HEK293 (cell line): ENCODE results near the gene LILRB3.

Source experiments
- FEZF1 ChIP-seq: fragments of 450-650 bp; formaldehyde crosslinking; IDR thresholded peaks from 2 replicates; pipeline ENCODE4 v1.5.1; 2016; ENCODE audit warnings: missing biosample characterization, missing genetic modification characterization
- GFI1B ChIP-seq: fragments of 450-650 bp; formaldehyde crosslinking; IDR thresholded peaks from 2 replicates; pipeline ENCODE4 v1.5.1; 2016; ENCODE audit warnings: missing biosample characterization, missing genetic modification characterization
- INSM2 ChIP-seq: fragments of 450-650 bp; formaldehyde crosslinking; IDR thresholded peaks from 2 replicates; pipeline ENCODE4 v1.5.1; 2016; ENCODE audit warnings: missing biosample characterization, missing genetic modification characterization
- MYNN ChIP-seq: fragments of 450-650 bp; formaldehyde crosslinking; IDR thresholded peaks from 2 replicates; pipeline ENCODE4 v1.5.1; 2016; ENCODE audit warnings: missing biosample characterization, missing genetic modification characterization, borderline replicate concordance
- PRDM4 ChIP-seq: fragments of 450-650 bp; formaldehyde crosslinking; IDR thresholded peaks from 2 replicates; pipeline ENCODE4 v1.5.1; 2017; ENCODE audit warnings: missing biosample characterization, missing genetic modification characterization
- TCF7L2 ChIP-seq: IDR thresholded peaks from 2 replicates; pipeline ENCODE4 v1.6.1; 2011; ENCODE audit warnings: low read depth, mild to moderate bottlenecking, inconsistent platforms, low read length, moderate library complexity, borderline replicate concordance
- ZBTB20 ChIP-seq: fragments of 450-650 bp; formaldehyde crosslinking; IDR thresholded peaks from 2 replicates; pipeline ENCODE4 v1.5.1; 2016; ENCODE audit warnings: missing biosample characterization, missing genetic modification characterization
- ZIC2 ChIP-seq: fragments of 450-650 bp; formaldehyde crosslinking; IDR thresholded peaks from 2 replicates; pipeline ENCODE4 v1.5.1; 2016; ENCODE audit warnings: missing biosample characterization, missing genetic modification characterization
- ZNF221 ChIP-seq: fragments of 450-650 bp; formaldehyde crosslinking; IDR thresholded peaks from 2 replicates; pipeline ENCODE4 v1.5.1; 2017; ENCODE audit warnings: missing biosample characterization, missing genetic modification characterization, borderline replicate concordance
- ZNF239 ChIP-seq: fragments of 450-650 bp; formaldehyde crosslinking; IDR thresholded peaks from 2 replicates; pipeline ENCODE4 v1.5.1; 2016; ENCODE audit warnings: missing biosample characterization, missing genetic modification characterization
- ZNF311 ChIP-seq: fragments of 450-650 bp; formaldehyde crosslinking; IDR thresholded peaks from 2 replicates; pipeline ENCODE4 v1.5.1; 2017; ENCODE audit warnings: missing biosample characterization, missing genetic modification characterization, borderline replicate concordance
- ZNF404 ChIP-seq: fragments of 450-650 bp; formaldehyde crosslinking; IDR thresholded peaks from 2 replicates; pipeline ENCODE4 v1.5.1; 2017; ENCODE audit warnings: missing biosample characterization, missing genetic modification characterization
- ZNF426 ChIP-seq: fragments of 450-650 bp; formaldehyde crosslinking; IDR thresholded peaks from 2 replicates; pipeline ENCODE4 v1.5.1; 2017; ENCODE audit warnings: missing biosample characterization, missing genetic modification characterization, mild to moderate bottlenecking, inconsistent platforms, moderate library complexity
- ZNF433 ChIP-seq: fragments of 450-650 bp; formaldehyde crosslinking; IDR thresholded peaks from 2 replicates; pipeline ENCODE4 v1.5.1; 2016; ENCODE audit warnings: missing biosample characterization, missing genetic modification characterization, low read depth
- ZNF558 ChIP-seq: fragments of 450-650 bp; formaldehyde crosslinking; IDR thresholded peaks from 2 replicates; pipeline ENCODE4 v1.5.1; 2016; ENCODE audit warnings: missing biosample characterization, missing genetic modification characterization
- ZNF561 ChIP-seq: fragments of 450-650 bp; IDR thresholded peaks from 2 replicates; pipeline ENCODE4 v1.5.1; 2018; ENCODE audit warnings: missing biosample characterization, missing genetic modification characterization, borderline replicate concordance
- ZNF639 ChIP-seq: fragments of 450-650 bp; formaldehyde crosslinking; IDR thresholded peaks from 2 replicates; pipeline ENCODE4 v1.5.1; 2016; ENCODE audit warnings: missing biosample characterization, missing genetic modification characterization
- ZNF645 ChIP-seq: fragments of 450-650 bp; formaldehyde crosslinking; IDR thresholded peaks from 2 replicates; pipeline ENCODE4; 2016; ENCODE audit warnings: missing biosample characterization, missing genetic modification characterization
- ZNF658 ChIP-seq: fragments of 450-650 bp; formaldehyde crosslinking; IDR thresholded peaks from 2 replicates; pipeline ENCODE4; 2016; ENCODE audit warnings: missing biosample characterization, missing genetic modification characterization
- ZNF704 ChIP-seq: fragments of 450-650 bp; formaldehyde crosslinking; IDR thresholded peaks from 2 replicates; pipeline ENCODE4 v1.5.1; 2016; ENCODE audit warnings: missing biosample characterization, missing genetic modification characterization
- ZSCAN16 ChIP-seq: fragments of 450-650 bp; formaldehyde crosslinking; IDR thresholded peaks from 2 replicates; pipeline ENCODE4 v1.5.1; 2016; ENCODE audit warnings: missing biosample characterization, missing genetic modification characterization
- ZSCAN4 ChIP-seq: fragments of 450-650 bp; formaldehyde crosslinking; IDR thresholded peaks from 2 replicates; pipeline ENCODE4 v1.5.1; 2017; ENCODE audit warnings: missing biosample characterization, missing genetic modification characterization
- TF ChIP-seq, protein P1 (sequence below): fragments of 450-650 bp; formaldehyde crosslinking; IDR thresholded peaks from 2 replicates; pipeline ENCODE4 v1.5.1; 2016; ENCODE audit warnings: missing biosample characterization, missing genetic modification characterization, low read depth
- TF ChIP-seq, protein P2 (sequence below): fragments of 450-650 bp; formaldehyde crosslinking; conservative IDR thresholded peaks from 2 replicates; pipeline ENCODE4 v1.5.1; 2016; ENCODE audit warnings: low read depth, missing biosample characterization, missing genetic modification characterization

LILRB3 gene

DNA sequence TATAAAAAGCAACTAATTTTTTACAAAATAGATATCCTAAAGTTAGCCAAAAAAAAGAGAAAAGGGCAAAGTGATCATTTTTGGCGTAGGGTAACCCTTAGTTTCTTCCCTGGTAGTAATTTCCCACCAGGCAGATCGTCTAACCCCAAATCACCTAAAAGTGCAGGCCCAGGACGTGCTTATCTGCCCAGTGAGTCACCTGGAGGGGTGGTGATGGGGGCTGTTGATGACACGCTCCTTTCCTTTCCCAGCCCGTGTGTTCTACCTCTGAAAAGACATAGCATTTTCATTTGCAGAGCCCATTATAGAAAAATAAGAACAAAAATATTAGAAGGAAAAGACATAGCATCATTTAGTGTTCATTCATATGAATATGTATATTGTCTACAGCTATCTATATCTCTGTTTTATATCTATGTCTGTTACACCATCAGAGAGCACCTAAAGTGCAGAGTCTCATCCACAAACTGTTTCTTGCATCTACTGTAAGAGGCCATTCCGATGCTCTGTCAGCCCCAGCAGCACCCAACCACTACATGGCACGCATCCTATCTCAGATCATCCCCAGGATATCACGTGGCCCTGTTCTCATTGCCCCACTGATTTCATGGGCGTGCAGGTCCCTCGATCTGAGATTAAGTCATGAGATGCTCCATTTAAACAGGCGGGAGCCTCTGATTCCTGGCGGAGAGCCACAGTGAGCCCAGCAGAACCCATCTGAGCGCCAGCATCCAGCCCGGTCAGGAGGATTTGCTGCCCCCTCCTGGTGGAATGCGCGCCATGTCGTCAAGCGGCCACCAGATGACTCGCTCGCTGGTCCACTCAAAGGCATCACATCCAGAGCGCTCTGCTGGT, 8.5 kb upstream of the LILRB3 start (continued):
- TF ChIP-seq, protein P1, sequence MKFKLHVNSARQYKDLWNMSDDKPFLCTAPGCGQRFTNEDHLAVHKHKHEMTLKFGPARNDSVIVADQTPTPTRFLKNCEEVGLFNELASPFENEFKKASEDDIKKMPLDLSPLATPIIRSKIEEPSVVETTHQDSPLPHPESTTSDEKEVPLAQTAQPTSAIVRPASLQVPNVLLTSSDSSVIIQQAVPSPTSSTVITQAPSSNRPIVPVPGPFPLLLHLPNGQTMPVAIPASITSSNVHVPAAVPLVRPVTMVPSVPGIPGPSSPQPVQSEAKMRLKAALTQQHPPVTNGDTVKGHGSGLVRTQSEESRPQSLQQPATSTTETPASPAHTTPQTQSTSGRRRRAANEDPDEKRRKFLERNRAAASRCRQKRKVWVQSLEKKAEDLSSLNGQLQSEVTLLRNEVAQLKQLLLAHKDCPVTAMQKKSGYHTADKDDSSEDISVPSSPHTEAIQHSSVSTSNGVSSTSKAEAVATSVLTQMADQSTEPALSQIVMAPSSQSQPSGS (tag by site-specific recombination), result no peak
- TF ChIP-seq ZNF433, result no peak
- TF ChIP-seq, protein P2, sequence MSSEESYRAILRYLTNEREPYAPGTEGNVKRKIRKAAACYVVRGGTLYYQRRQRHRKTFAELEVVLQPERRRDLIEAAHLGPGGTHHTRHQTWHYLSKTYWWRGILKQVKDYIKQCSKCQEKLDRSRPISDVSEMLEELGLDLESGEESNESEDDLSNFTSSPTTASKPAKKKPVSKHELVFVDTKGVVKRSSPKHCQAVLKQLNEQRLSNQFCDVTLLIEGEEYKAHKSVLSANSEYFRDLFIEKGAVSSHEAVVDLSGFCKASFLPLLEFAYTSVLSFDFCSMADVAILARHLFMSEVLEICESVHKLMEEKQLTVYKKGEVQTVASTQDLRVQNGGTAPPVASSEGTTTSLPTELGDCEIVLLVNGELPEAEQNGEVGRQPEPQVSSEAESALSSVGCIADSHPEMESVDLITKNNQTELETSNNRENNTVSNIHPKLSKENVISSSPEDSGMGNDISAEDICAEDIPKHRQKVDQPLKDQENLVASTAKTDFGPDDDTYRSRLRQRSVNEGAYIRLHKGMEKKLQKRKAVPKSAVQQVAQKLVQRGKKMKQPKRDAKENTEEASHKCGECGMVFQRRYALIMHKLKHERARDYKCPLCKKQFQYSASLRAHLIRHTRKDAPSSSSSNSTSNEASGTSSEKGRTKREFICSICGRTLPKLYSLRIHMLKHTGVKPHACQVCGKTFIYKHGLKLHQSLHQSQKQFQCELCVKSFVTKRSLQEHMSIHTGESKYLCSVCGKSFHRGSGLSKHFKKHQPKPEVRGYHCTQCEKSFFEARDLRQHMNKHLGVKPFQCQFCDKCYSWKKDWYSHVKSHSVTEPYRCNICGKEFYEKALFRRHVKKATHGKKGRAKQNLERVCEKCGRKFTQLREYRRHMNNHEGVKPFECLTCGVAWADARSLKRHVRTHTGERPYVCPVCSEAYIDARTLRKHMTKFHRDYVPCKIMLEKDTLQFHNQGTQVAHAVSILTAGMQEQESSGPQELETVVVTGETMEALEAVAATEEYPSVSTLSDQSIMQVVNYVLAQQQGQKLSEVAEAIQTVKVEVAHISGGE (tag by site-specific recombination), result no peak
- TF ChIP-seq GFI1B (tag by site-specific recombination), result no peak
- TF ChIP-seq ZNF645 (tag by site-specific recombination), result no peak
- TF ChIP-seq ZSCAN4 (tag by site-specific recombination), result no peak
- TF ChIP-seq ZSCAN16 (tag by site-specific recombination), result no peak
- TF ChIP-seq MYNN (tag by site-specific recombination), result no peak
- no peak for TF ChIP-seq ZNF239 (tag by site-specific recombination)
- no peak; the same call in 1 of the 2 replicates for TF ChIP-seq FEZF1 (tag by site-specific recombination)
- no peak for TF ChIP-seq ZNF658
- 0 out of 2 replicates have a peak, but pooled peaks have one; percentile 18 for TF ChIP-seq ZIC2 (tag by site-specific recombination)
- no peak for TF ChIP-seq ZNF311 (tag by site-specific recombination)
- TF ChIP-seq ZNF221 (tag by site-specific recombination), result no peak
- TF ChIP-seq ZNF561, result peak; percentile 76; the same call in 1 of the 2 replicates
- no peak for TF ChIP-seq PRDM4 (tag by site-specific recombination)
- TF ChIP-seq ZBTB20 (tag by site-specific recombination), result no peak; the same call in 1 of the 2 replicates
- no peak for TF ChIP-seq INSM2 (tag by site-specific recombination)
- TF ChIP-seq ZNF558 (tag by site-specific recombination), result no peak; the same call in 1 of the 2 replicates
- TF ChIP-seq ZNF639 (tag by site-specific recombination), result no peak
- TF ChIP-seq TCF7L2, result no peak
- no peak for TF ChIP-seq ZNF426 (tag by site-specific recombination)
- no peak for TF ChIP-seq ZNF704 (tag by site-specific recombination)
- TF ChIP-seq ZNF404 (tag by site-specific recombination), result no peak
